HepG2 (cell line): ENCODE results near the gene TAF6. TPM values are rescaled to one million over a fixed set of nuclear protein-coding genes. Genes with fewer than 3 reads are reported as not detected.

ENCODE experiments used
- ATF1 ChIP-seq: IDR thresholded peaks from 2 replicates; pipeline ENCODE4 v1.6.1; 2016; ENCODE audit warnings: mild to moderate bottlenecking, control low read depth
- EED ChIP-seq: sonication (generic); formaldehyde crosslinking; IDR thresholded peaks from 2 replicates; pipeline ENCODE4 v1.5.0; 2020; ENCODE audit warnings: mild to moderate bottlenecking, missing genetic modification reagents
- HNRNPK ChIP-seq: fragments of 200-400 bp; formaldehyde crosslinking; IDR thresholded peaks from 2 replicates; pipeline ENCODE4 v1.6.1; 2018; ENCODE audit warnings: low read length, low read depth, moderate library complexity, mild to moderate bottlenecking; ENCODE audit not compliant: poor library complexity, severe bottlenecking
- KAT2B ChIP-seq: fragments of 150-350 bp; IDR thresholded peaks from 2 replicates; pipeline ENCODE4 v1.6.1; 2014; ENCODE audit warnings: low read depth, low read length, borderline replicate concordance
- NCOA1 ChIP-seq: sonication (generic); formaldehyde crosslinking; IDR thresholded peaks from 2 replicates; pipeline ENCODE4 v1.9.0; 2021; ENCODE audit warnings: missing genetic modification reagents
- NR2F2 ChIP-seq: IDR thresholded peaks from 2 replicates; pipeline ENCODE4 v1.6.1; 2012; ENCODE audit warnings: low read depth, inconsistent platforms, borderline replicate concordance
- PHB2 ChIP-seq: fragments of 450-650 bp; IDR thresholded peaks from 2 replicates; pipeline ENCODE4 v1.6.1; 2018; ENCODE audit not compliant: partially characterized antibody
- PHF21A ChIP-seq: sonication (generic); formaldehyde crosslinking; IDR thresholded peaks from 2 replicates; pipeline ENCODE4 v1.5.0; 2020; ENCODE audit warnings: mild to moderate bottlenecking, missing genetic modification reagents
- SETDB1 ChIP-seq: sonication (generic); formaldehyde crosslinking; IDR thresholded peaks from 2 replicates; pipeline ENCODE4 v1.5.1; 2020; ENCODE audit warnings: missing genetic modification reagents, mild to moderate bottlenecking, borderline replicate concordance
- SNRNP70 ChIP-seq: fragments of 200-400 bp; formaldehyde crosslinking; IDR thresholded peaks from 2 replicates; pipeline ENCODE4 v1.6.1; 2017; ENCODE audit warnings: mild to moderate bottlenecking, low read depth, low read length, moderate library complexity
- TGIF2 ChIP-seq: IDR thresholded peaks from 2 replicates; pipeline ENCODE4 v1.6.1; 2016; ENCODE audit warnings: control low read depth, missing compliant biosample characterization
- ZFP62 ChIP-seq: sonication (generic); formaldehyde crosslinking; IDR thresholded peaks from 2 replicates; pipeline ENCODE4 v1.4.0; 2020; ENCODE audit warnings: missing genetic modification reagents
- ZNF20 ChIP-seq: sonication (generic); formaldehyde crosslinking; IDR thresholded peaks from 2 replicates; pipeline ENCODE4 v1.4.0; 2020; ENCODE audit warnings: mild to moderate bottlenecking, moderate library complexity, missing genetic modification reagents
- ZNF282 ChIP-seq: fragments of 450-650 bp; IDR thresholded peaks from 2 replicates; pipeline ENCODE4 v1.6.1; 2018; ENCODE audit not compliant: partially characterized antibody
- ZNF556 ChIP-seq: sonication (generic); formaldehyde crosslinking; IDR thresholded peaks from 2 replicates; pipeline ENCODE4 v1.4.0; 2020; ENCODE audit warnings: mild to moderate bottlenecking, missing genetic modification reagents, borderline replicate concordance
- ZNF644 ChIP-seq: IDR thresholded peaks from 2 replicates; pipeline ENCODE4 v1.6.1; 2016; ENCODE audit warnings: low read depth
- ZNF761 ChIP-seq: sonication (generic); formaldehyde crosslinking; conservative IDR thresholded peaks from 2 replicates; pipeline ENCODE4 v1.4.0; 2020; ENCODE audit warnings: mild to moderate bottlenecking, missing genetic modification reagents
- ZNF768 ChIP-seq: sonication (generic); formaldehyde crosslinking; IDR thresholded peaks from 2 replicates; pipeline ENCODE4 v1.4.0; 2020; ENCODE audit warnings: missing genetic modification reagents
- polyA plus RNA-seq, 8 experiments: library from polyadenylated mRNA; depleted of rRNA in 3 of 8; stranded (reverse) in 7 of 8; unstranded in 1 of 8; fragments of >200 nt; fragmentation: Illumina TruSeq in 4 of 8; extraction: Trizol in 4 of 8; gene quantifications; 2 replicates each; pipeline versions ENCODE4 v1.2.1 to v1.2.3, GENCODE V29; 2011 to 2016; ENCODE audit warnings: low read depth in 4 of 8, missing spikeins in 1 of 8, mixed read lengths in 1 of 8; ENCODE audit not compliant: insufficient read depth in 1 of 8
- total RNA-seq, 5 experiments: library from RNA; depleted of rRNA; stranded (reverse); fragments of >200 nt; fragmentation: Illumina TruSeq; extraction: Trizol; gene quantifications; 2 replicates each; pipeline ENCODE4 v1.2.3, GENCODE V29; 2016; ENCODE audit warnings: low read depth in 1 of 5
- TF ChIP-seq, protein P1 (sequence below): sonication (generic); IDR thresholded peaks from 2 replicates; pipeline ENCODE4 v1.6.1; 2016; ENCODE audit warnings: low read depth, borderline replicate concordance
- TF ChIP-seq, protein P2 (sequence below): sonication (generic); formaldehyde crosslinking; IDR thresholded peaks from 2 replicates; pipeline ENCODE4 v1.5.0; 2020; ENCODE audit warnings: mild to moderate bottlenecking, missing genetic modification reagents
- TF ChIP-seq, protein P3 (sequence below): fragments of 450-650 bp; IDR thresholded peaks from 2 replicates; pipeline ENCODE4 v1.6.1; 2017; ENCODE audit warnings: mild to moderate bottlenecking
- TF ChIP-seq, protein P4 (sequence below): sonication (generic); formaldehyde crosslinking; IDR thresholded peaks from 2 replicates; pipeline ENCODE4 v1.4.0; 2020; ENCODE audit warnings: missing genetic modification reagents

The TAF6 gene
- total and polyA plus RNA-seq, 2 of the 13 experiments (the other 11 are each of a cell fraction or from before 2014, with no cell fraction given) = 12.9 to 18.8 TPM

DNA sequence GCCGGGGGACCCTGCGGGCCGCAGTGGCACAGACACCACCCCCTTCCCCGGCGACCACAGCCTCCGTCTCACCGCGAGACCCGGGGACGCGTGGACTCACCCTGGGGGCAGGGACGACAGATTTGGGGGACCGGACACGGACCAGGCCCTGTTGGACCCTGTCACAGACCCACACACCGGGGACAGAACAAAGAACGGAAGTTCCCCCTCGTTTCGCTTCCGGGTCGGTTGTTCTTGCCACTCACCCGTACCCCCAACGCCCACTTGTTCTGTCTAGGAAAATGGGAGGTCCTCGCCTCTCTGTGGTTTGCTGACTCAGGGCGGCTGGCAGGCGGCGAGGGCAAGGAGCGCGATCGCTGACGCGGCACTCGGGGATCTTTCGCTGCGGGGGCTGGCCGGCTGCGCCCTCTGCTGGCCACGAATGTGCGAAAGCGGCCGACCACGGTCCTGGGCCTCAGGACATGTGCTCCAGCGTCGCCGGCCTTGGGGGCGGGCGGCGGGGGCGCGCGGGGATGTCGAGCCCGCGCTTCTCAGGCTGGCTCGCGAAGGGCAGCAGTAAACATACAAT is 37.5 kb downstream of the TAF6 start, which contains the start of gene ZNF3 (continued):
- TF ChIP-seq, protein P1, sequence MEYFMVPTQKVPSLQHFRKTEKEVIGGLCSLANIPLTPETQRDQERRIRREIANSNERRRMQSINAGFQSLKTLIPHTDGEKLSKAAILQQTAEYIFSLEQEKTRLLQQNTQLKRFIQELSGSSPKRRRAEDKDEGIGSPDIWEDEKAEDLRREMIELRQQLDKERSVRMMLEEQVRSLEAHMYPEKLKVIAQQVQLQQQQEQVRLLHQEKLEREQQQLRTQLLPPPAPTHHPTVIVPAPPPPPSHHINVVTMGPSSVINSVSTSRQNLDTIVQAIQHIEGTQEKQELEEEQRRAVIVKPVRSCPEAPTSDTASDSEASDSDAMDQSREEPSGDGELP = peak; percentile 69; the same call in 1 of the 2 replicates
- TF ChIP-seq ZNF761 (no peak), KAT2B (no peak), NCOA1 (CRISPR knock-in tag) (peak; percentile 85), SNRNP70 (no peak), SETDB1 (CRISPR knock-in tag) (no peak), ZNF768 (peak; percentile 53; the same call in 1 of the 2 replicates), EED (CRISPR knock-in tag) (no peak; the same call in 1 of the 2 replicates), ZNF644 (CRISPR knock-in tag) (0 out of 2 replicates have a peak, but pooled peaks have one; percentile 6), ZNF556 (CRISPR knock-in tag) (peak; percentile 92; the same call in 1 of the 2 replicates), PHB2 (no peak), NR2F2 (peak; percentile 41; the same call in 1 of the 2 replicates), ATF1 (CRISPR knock-in tag) (0 out of 2 replicates have a peak, but pooled peaks have one; percentile 49), ZFP62 (CRISPR knock-in tag) (no peak), TGIF2 (CRISPR knock-in tag) (peak; percentile 60; the same call in 1 of the 2 replicates), ZNF282 (no peak), PHF21A (CRISPR knock-in tag) (peak; percentile 94), ZNF20 (peak; percentile 92; the same call in 1 of the 2 replicates), HNRNPK (peak; percentile 58)
- TF ChIP-seq, protein P2, sequence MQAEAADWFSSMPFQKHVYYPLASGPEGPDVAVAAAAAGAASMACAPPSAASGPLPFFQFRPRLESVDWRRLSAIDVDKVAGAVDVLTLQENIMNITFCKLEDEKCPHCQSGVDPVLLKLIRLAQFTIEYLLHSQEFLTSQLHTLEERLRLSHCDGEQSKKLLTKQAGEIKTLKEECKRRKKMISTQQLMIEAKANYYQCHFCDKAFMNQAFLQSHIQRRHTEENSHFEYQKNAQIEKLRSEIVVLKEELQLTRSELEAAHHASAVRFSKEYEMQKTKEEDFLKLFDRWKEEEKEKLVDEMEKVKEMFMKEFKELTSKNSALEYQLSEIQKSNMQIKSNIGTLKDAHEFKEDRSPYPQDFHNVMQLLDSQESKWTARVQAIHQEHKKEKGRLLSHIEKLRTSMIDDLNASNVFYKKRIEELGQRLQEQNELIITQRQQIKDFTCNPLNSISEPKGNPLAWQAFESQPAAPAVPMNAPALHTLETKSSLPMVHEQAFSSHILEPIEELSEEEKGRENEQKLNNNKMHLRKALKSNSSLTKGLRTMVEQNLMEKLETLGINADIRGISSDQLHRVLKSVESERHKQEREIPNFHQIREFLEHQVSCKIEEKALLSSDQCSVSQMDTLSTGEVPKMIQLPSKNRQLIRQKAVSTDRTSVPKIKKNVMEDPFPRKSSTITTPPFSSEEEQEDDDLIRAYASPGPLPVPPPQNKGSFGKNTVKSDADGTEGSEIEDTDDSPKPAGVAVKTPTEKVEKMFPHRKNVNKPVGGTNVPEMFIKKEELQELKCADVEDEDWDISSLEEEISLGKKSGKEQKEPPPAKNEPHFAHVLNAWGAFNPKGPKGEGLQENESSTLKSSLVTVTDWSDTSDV (CRISPR knock-in tag) = no peak; the same call in none of the 2 replicates
- TF ChIP-seq, protein P3, sequence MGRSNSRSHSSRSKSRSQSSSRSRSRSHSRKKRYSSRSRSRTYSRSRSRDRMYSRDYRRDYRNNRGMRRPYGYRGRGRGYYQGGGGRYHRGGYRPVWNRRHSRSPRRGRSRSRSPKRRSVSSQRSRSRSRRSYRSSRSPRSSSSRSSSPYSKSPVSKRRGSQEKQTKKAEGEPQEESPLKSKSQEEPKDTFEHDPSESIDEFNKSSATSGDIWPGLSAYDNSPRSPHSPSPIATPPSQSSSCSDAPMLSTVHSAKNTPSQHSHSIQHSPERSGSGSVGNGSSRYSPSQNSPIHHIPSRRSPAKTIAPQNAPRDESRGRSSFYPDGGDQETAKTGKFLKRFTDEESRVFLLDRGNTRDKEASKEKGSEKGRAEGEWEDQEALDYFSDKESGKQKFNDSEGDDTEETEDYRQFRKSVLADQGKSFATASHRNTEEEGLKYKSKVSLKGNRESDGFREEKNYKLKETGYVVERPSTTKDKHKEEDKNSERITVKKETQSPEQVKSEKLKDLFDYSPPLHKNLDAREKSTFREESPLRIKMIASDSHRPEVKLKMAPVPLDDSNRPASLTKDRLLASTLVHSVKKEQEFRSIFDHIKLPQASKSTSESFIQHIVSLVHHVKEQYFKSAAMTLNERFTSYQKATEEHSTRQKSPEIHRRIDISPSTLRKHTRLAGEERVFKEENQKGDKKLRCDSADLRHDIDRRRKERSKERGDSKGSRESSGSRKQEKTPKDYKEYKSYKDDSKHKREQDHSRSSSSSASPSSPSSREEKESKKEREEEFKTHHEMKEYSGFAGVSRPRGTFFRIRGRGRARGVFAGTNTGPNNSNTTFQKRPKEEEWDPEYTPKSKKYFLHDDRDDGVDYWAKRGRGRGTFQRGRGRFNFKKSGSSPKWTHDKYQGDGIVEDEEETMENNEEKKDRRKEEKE = no peak
- TF ChIP-seq, protein P4, sequence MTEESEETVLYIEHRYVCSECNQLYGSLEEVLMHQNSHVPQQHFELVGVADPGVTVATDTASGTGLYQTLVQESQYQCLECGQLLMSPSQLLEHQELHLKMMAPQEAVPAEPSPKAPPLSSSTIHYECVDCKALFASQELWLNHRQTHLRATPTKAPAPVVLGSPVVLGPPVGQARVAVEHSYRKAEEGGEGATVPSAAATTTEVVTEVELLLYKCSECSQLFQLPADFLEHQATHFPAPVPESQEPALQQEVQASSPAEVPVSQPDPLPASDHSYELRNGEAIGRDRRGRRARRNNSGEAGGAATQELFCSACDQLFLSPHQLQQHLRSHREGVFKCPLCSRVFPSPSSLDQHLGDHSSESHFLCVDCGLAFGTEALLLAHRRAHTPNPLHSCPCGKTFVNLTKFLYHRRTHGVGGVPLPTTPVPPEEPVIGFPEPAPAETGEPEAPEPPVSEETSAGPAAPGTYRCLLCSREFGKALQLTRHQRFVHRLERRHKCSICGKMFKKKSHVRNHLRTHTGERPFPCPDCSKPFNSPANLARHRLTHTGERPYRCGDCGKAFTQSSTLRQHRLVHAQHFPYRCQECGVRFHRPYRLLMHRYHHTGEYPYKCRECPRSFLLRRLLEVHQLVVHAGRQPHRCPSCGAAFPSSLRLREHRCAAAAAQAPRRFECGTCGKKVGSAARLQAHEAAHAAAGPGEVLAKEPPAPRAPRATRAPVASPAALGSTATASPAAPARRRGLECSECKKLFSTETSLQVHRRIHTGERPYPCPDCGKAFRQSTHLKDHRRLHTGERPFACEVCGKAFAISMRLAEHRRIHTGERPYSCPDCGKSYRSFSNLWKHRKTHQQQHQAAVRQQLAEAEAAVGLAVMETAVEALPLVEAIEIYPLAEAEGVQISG (CRISPR knock-in tag) = peak; percentile 99
